ENCODE data around the gene PHC1. TPM values are rescaled to one million over a fixed set of nuclear protein-coding genes. Genes with fewer than 3 reads are reported as not detected.

Gene PHC1
- polyA plus RNA-seq, 1 donor (not counting 4 experiments of a cell fraction or from before 2014, with no cell fraction given) = 11.0 TPM

DNA sequence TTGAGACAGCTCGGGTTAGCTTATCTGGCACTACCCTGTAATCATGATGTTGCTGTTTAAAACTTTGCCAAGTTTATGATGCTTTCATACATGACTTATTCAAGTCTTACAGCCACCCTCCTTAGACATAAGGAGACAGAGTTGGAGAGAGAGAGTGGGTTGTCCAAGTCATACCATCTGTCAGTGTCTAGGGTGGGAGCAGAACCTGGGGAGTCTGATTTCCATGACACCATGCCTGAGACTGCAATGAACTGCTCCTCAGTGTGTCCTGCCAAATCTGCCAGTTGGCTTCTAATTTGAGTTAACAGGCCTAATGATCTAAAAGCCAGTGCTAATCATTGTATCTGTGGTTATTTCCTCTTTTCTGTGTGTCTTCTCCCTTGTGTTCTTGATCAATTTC lies 43.7 kb upstream of the PHC1 start:
- Histone ChIP-seq H3K9me3 (ENCODE audit: control insufficient read depth, low read depth, low read length) (no peaks in the 10 kb centered on the region), H3K9ac (ENCODE audit: control insufficient read depth, extremely low read depth, insufficient read depth, low read length) (no peak overlapping the region), H3K4me1 (ENCODE audit: control insufficient read depth, extremely low read depth, insufficient read depth, low read length) (no peaks in the 10 kb centered on the region), H3K27me3 (ENCODE audit: control insufficient read depth, extremely low read depth, insufficient read depth, low read length) (no peaks in the 10 kb centered on the region), H3K4me2 (ENCODE audit: control insufficient read depth, extremely low read depth, insufficient read depth, low read depth, low read length) (no peak overlapping the region), H2AFZ (ENCODE audit: control insufficient read depth, low read length) (no peak overlapping the region), H3K36me3 (ENCODE audit: control insufficient read depth in 2 of 2, extremely low read depth in 1 of 2, insufficient read depth in 2 of 2, low read length in 2 of 2) (peaks cover 0 to 5% of the 10 kb centered on the region in 2 experiments), H3K4me3 (ENCODE audit: control insufficient read depth in 2 of 3, extremely low read depth in 1 of 3, insufficient read depth in 2 of 3, low read depth in 1 of 3, low read length in 3 of 3) (no peak overlapping the region), H4K20me1 (ENCODE audit: control insufficient read depth, extremely low read depth, insufficient read depth, low read length) (no peaks in the 10 kb centered on the region), H3K9me1 (ENCODE audit: control insufficient read depth, extremely low read depth, insufficient read depth, low read length) (no peaks in the 10 kb centered on the region), H3K79me2 (ENCODE audit: control insufficient read depth, insufficient read depth, low read length) (no peaks in the 10 kb centered on the region), H3K27ac (ENCODE audit: control insufficient read depth, insufficient read depth, low read length) (no peak overlapping the region)
- dilution Hi-C loops (cut with MboI; ENCODE audit: extremely low pct_ligation_motif_present, low sequenced_read_pairs) = no loop called here
- no peak for TF ChIP-seq EZH2 (IDR thresholded peaks at IDR 0.05; ENCODE audit: low read length)
- TF ChIP-seq, protein P1, sequence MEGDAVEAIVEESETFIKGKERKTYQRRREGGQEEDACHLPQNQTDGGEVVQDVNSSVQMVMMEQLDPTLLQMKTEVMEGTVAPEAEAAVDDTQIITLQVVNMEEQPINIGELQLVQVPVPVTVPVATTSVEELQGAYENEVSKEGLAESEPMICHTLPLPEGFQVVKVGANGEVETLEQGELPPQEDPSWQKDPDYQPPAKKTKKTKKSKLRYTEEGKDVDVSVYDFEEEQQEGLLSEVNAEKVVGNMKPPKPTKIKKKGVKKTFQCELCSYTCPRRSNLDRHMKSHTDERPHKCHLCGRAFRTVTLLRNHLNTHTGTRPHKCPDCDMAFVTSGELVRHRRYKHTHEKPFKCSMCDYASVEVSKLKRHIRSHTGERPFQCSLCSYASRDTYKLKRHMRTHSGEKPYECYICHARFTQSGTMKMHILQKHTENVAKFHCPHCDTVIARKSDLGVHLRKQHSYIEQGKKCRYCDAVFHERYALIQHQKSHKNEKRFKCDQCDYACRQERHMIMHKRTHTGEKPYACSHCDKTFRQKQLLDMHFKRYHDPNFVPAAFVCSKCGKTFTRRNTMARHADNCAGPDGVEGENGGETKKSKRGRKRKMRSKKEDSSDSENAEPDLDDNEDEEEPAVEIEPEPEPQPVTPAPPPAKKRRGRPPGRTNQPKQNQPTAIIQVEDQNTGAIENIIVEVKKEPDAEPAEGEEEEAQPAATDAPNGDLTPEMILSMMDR (optimal IDR thresholded peaks at IDR 0.05 in 1 of 3, IDR thresholded peaks at IDR 0.05 in 1 of 3, conservative IDR thresholded peaks at IDR 0.05 in 1 of 3; ENCODE audit: extremely low read depth in 1 of 3, insufficient read depth in 2 of 3, low read length in 3 of 3) = no peak
- FAIRE-seq (no peak), DNase-seq (ENCODE audit: low read depth, low spot score) (no peak)

DNA sequence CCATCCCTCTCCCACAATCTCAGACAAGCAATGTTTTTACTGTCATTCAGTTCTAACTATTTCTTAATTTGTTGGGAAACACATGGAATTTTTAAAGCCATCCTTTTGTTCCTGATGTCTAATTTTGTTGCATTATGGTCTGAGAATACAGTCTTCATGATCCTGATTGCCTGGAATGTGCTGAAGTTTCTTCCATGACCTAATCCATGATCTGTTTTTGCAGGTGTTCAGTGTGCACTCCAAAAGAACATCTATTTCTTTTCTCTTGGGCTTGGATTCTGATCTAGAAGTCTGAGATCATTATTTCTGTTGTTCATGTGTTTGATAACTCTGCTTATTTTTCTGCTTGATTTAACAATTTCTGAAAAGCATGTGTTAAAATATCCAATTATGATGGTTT lies 43.2 kb upstream of the PHC1 start:
- peaks cover 0 to 5% of the 10 kb centered on the region in 2 experiments for H3K36me3 ChIP-seq (ENCODE audit: control insufficient read depth in 2 of 2, extremely low read depth in 1 of 2, insufficient read depth in 2 of 2, low read length in 2 of 2)
- no peaks in the 10 kb centered on the region for H3K9me1 ChIP-seq (ENCODE audit: control insufficient read depth, extremely low read depth, insufficient read depth, low read length)
- H3K4me2 ChIP-seq (ENCODE audit: control insufficient read depth, extremely low read depth, insufficient read depth, low read depth, low read length) = no peak overlapping the region
- TF ChIP-seq, protein P1 (optimal IDR thresholded peaks at IDR 0.05 in 1 of 3, IDR thresholded peaks at IDR 0.05 in 1 of 3, conservative IDR thresholded peaks at IDR 0.05 in 1 of 3; ENCODE audit: extremely low read depth in 1 of 3, insufficient read depth in 2 of 3, low read length in 3 of 3) = no peak
- TF ChIP-seq EZH2 (IDR thresholded peaks at IDR 0.05; ENCODE audit: low read length) = no peak
- DNase-seq (ENCODE audit: low read depth, low spot score) = no peak
- H3K9me3 ChIP-seq (ENCODE audit: control insufficient read depth, low read depth, low read length) = no peaks in the 10 kb centered on the region
- H3K4me3 ChIP-seq (ENCODE audit: control insufficient read depth in 2 of 3, extremely low read depth in 1 of 3, insufficient read depth in 2 of 3, low read depth in 1 of 3, low read length in 3 of 3) = no peak overlapping the region
- H3K27ac ChIP-seq (ENCODE audit: control insufficient read depth, insufficient read depth, low read length) = no peak overlapping the region
- dilution Hi-C loops (cut with MboI; ENCODE audit: extremely low pct_ligation_motif_present, low sequenced_read_pairs) = no loop called here
- H2AFZ ChIP-seq (ENCODE audit: control insufficient read depth, low read length) = no peak overlapping the region
- no peaks in the 10 kb centered on the region for H4K20me1 ChIP-seq (ENCODE audit: control insufficient read depth, extremely low read depth, insufficient read depth, low read length)
- no peaks in the 10 kb centered on the region for H3K79me2 ChIP-seq (ENCODE audit: control insufficient read depth, insufficient read depth, low read length)
- no peak for FAIRE-seq
- no peak overlapping the region for H3K9ac ChIP-seq (ENCODE audit: control insufficient read depth, extremely low read depth, insufficient read depth, low read length)
- no peaks in the 10 kb centered on the region for H3K4me1 ChIP-seq (ENCODE audit: control insufficient read depth, extremely low read depth, insufficient read depth, low read length)
- H3K27me3 ChIP-seq (ENCODE audit: control insufficient read depth, extremely low read depth, insufficient read depth, low read length) = no peaks in the 10 kb centered on the region

Measured in keratinocyte (primary cell).